ENCODE results near the gene TADA3. TPM values are rescaled to one million over a fixed set of nuclear protein-coding genes. Genes with fewer than 3 reads are reported as not detected.

Gene TADA3
- total and polyA plus RNA-seq, 2 experiments from 2014 or later, result 29.1 to 61.7 TPM

GRCh38 chr3:9784965-9785364 is 7.3 kb downstream of the TADA3 start:
- peaks cover 10% of the 10 kb centered on the region; the same call in 1 of the 2 replicates for H3K36me3 ChIP-seq (ENCODE audit: insufficient read depth)

More at GRCh38 chr3:9784965-9785364, 7.3 kb downstream of the TADA3 start:
- H3K4me1 ChIP-seq (ENCODE audit: insufficient read depth), result no peaks in the 10 kb centered on the region
- 0 out of 2 replicates have a peak, but pooled peaks cover 8% of the 10 kb centered on the region for H3F3A ChIP-seq (replicated peaks; ENCODE audit: low read depth)
- no peaks in the 10 kb centered on the region for H3K9me2 ChIP-seq (ENCODE audit: insufficient read depth)
- TF ChIP-seq CREB1 (CRISPR knock-in tag; IDR thresholded peaks at IDR 0.05; ENCODE audit: low read depth), result no peak
- TF ChIP-seq CTCF (conservative IDR thresholded peaks at IDR 0.05; ENCODE audit: low read depth in 2 of 2), result no peak
- TF ChIP-seq ETS1 (IDR thresholded peaks at IDR 0.05), result no peak
- TF ChIP-seq JUNB (IDR thresholded peaks at IDR 0.05; ENCODE audit: unreplicated experiment), result no peak
- TF ChIP-seq ZNF462 (CRISPR knock-in tag; IDR thresholded peaks at IDR 0.05), result no peak
- no peak for TF ChIP-seq ZNF114 (CRISPR knock-in tag; IDR thresholded peaks at IDR 0.05)
- no peak for TF ChIP-seq REST (IDR thresholded peaks at IDR 0.05; ENCODE audit: unreplicated experiment)
- no peak for TF ChIP-seq STAT1 (IDR thresholded peaks at IDR 0.05; ENCODE audit: unreplicated experiment)
- no peak for TF ChIP-seq POLR2AphosphoS5 (IDR thresholded peaks at IDR 0.05; ENCODE audit: low read depth)
- no peak for TF ChIP-seq NANOG (IDR thresholded peaks at IDR 0.05; ENCODE audit: borderline replicate concordance)
- TF ChIP-seq EZH2 (IDR thresholded peaks at IDR 0.05; ENCODE audit: low read depth, unreplicated experiment), result no peak
- TF ChIP-seq EZH2phosphoT487 (IDR thresholded peaks at IDR 0.05; ENCODE audit: unreplicated experiment), result no peak
- no peak for TF ChIP-seq ZNF331 (CRISPR knock-in tag; IDR thresholded peaks at IDR 0.05; ENCODE audit: low read depth)
- no peak overlapping the region for H3K27ac ChIP-seq (ENCODE audit: low read depth)
- no peaks in the 10 kb centered on the region; the same call in 1 of the 2 replicates for H4K20me1 ChIP-seq (replicated peaks; ENCODE audit: insufficient read depth)
- H3K36me3 Mint-ChIP-seq (ENCODE audit: low read depth), result peaks cover 78% of the 10 kb centered on the region
- H3K79me2 ChIP-seq (replicated peaks; ENCODE audit: insufficient read depth), result no peaks in the 10 kb centered on the region
- no peaks in the 10 kb centered on the region for H3K4me1 Mint-ChIP-seq
- peaks cover 4% of the 10 kb centered on the region for H3K27me3 Mint-ChIP-seq (ENCODE audit: insufficient read depth, low read depth, poor library complexity)
- H3K4me2 ChIP-seq, result no peak overlapping the region
- no peak for ATAC-seq
- H3K4me3 ChIP-seq, result no peak overlapping the region
- H2AFZ ChIP-seq, result no peak overlapping the region
- DNase-seq (ENCODE audit: low spot score), result no peak
- no peak overlapping the region for H3K4me3 Mint-ChIP-seq
- H3K9me3 Mint-ChIP-seq, result no peaks in the 10 kb centered on the region
- no peak overlapping the region for H3K27ac Mint-ChIP-seq
- H3K27me3 ChIP-seq (ENCODE audit: insufficient read depth), result no peaks in the 10 kb centered on the region

Measured in GM23338 (cell line).